ENCODE measurements around the gene ELOVL2.
A peak's percentile ranks its signal among the peaks of the same experiment; 100 is the strongest.

Gene ELOVL2

DNA sequence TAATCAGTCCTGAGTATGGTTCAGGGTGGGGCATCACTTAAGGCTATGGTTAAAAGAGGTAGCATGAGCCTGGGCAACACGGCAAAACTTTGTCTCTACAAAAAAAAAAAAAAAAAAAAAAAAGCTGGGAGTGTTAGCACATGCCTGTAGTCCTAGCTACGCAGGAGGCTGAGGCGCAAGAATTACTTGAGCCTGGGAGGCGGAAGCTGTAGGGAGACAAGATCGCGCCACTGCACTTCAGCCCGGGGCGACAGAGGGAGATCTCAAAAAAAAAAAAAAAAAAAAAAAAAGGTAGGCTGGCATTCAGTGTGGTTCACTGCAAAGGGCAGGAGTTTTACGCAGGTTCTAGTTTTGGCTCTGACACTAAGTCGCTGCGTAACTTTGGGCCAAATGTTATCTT, 15.1 kb downstream of the ELOVL2 start:
- in situ Hi-C loops (cut with HindIII; ENCODE audit: low pct_ligation_motif_present, low pct_unique_long_range_greater_than_20kb, low sequenced_read_pairs): no loop called here
- no peak for DNase-seq

DNA sequence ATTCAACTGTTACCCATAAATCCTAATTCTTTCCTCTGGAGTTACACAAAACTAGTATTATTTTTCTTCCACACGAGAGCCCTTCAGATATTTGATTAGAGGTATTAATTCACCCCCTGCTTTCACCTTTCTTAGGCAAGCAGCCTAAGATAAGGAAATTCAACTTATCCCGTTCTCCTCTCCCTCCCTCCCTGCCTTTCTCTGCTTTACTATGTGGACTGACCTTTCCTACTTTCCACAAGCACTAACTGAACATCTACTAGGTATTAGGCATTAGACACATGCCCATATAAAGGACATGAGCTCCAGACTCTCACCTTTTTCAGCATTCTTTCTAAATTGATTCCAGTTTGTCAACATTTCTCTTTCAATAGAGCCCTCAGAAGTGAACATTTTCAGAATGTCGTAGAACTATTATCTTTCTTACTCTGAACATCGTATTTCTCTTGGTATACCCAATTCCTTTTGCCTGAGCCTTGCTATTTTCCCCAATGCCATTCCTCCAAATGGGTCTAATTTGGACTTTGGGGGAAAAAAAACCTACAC, 16.5 kb downstream of the ELOVL2 start:
- in situ Hi-C loops (cut with HindIII; ENCODE audit: low pct_ligation_motif_present, low pct_unique_long_range_greater_than_20kb, low sequenced_read_pairs): no loop called here

DNA sequence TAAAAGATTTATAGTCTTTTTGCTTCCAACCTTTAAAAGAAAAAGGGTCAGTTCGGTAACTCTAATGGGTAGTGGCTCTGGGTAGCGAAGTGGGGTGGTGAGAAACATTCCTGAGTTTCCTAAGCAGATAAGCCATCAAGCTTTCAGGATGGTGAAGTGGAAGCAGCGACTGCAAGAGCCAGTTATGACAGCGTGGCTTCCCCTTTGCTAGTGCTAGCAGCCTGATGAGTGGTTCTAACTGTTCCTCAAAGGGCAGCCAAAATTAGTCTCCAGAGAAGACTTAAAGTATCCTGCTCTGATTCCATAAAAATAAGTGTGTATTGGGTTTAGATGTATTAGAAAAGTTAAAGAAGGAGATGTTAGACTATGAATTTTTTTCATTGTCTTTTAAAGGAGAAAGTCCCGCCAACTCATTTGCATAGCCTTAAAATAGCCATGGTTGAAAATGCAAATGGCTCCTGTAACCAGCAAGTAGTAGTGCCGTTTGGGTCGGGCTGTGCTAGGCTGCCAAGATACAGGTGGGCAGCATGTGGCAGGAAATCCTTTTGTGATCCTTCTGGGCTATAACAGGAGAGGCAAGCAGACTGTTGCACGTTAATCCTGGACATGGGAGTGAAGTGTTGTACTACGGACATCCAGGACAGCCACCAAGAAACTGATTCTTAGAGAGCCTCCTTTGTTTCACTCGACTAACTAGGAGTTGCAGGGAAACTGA, 18.0 kb downstream of the ELOVL2 start:
- no peak for DNase-seq
- in situ Hi-C loops (cut with HindIII; ENCODE audit: low pct_ligation_motif_present, low pct_unique_long_range_greater_than_20kb, low sequenced_read_pairs): no loop called here

More for the DNA sequence above, 16.5 kb downstream of the ELOVL2 start:
- no peak for DNase-seq

GRCh38 chr6:11025130-11025529, 19.0 kb downstream of the ELOVL2 start:
- in situ Hi-C loops (cut with HindIII; ENCODE audit: low pct_ligation_motif_present, low pct_unique_long_range_greater_than_20kb, low sequenced_read_pairs): no loop called here
- DNase-seq: no peak

GRCh38 chr6:11023032-11023431, 21.1 kb downstream of the ELOVL2 start:
- no peak for DNase-seq
- in situ Hi-C loops (cut with HindIII; ENCODE audit: low pct_ligation_motif_present, low pct_unique_long_range_greater_than_20kb, low sequenced_read_pairs): no loop called here

DNA sequence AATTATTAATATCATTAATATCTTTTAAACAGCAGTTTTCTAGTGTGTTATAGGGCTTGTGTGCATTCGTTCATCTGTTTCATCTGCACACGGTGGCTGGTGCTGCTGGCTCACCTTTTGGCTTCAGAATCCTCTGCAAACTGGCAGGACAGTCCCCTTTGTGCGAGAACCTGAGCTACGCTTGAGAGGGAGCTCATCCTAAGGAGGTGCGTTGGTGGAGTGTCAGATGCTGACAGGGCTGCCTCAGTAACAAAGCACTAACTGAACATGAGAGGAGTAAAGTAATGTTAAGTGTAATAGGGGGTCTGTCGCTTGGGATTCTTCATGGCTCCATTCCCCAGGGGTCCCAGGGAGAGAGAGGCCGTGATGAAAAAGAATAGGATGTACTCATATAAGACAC, 22.4 kb downstream of the ELOVL2 start:
- in situ Hi-C loops (cut with HindIII; ENCODE audit: low pct_ligation_motif_present, low pct_unique_long_range_greater_than_20kb, low sequenced_read_pairs): no loop called here
- DNase-seq: no peak

DNA sequence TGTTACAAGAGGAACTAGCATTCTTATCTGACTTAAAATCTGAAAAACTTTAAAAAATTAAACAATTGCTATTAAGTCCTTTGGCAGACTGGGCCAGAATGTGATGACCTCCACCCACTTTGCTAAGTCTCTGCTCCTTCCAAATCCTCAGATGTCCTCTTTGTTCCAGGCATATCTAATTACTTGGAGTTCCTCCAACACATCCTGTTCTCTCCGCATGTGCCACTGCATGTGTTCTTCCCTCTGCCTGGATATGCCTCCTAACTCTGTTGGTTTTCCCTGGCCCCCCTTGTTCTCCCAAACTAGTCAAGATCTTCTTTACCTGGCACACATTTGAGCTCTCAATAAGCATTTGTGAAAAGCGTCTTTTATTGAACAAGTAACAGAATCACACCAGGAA, 23.1 kb downstream of the ELOVL2 start:
- DNase-seq: no peak
- in situ Hi-C loops (cut with HindIII; ENCODE audit: low pct_ligation_motif_present, low pct_unique_long_range_greater_than_20kb, low sequenced_read_pairs): no loop called here

- DNase-seq: no peak
- in situ Hi-C loops (cut with HindIII; ENCODE audit: low pct_ligation_motif_present, low pct_unique_long_range_greater_than_20kb, low sequenced_read_pairs): no loop called here
Observed at GRCh38 chr6:11018225-11018624, 25.9 kb downstream of the ELOVL2 start.

DNA sequence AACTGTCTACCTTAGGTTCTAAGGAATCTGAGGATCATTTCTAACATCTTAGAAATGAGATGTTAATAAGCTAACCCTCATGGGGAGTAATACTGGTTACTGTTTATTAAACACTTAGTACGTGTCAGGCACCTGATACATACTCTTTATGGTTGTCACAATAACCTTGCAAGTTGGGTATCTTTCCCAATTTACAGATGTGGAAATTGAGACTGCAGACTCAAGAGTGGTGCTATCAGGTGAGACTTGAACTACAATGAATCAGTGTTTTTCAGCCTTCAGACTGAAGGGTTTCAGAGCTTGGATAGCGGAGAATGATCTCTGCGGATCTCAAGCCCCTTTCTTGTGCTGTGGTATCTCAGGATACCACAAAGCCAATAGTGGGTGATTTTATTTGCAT, 27.0 kb downstream of the ELOVL2 start:
- DNase-seq: no peak
- in situ Hi-C loops (cut with HindIII; ENCODE audit: low pct_ligation_motif_present, low pct_unique_long_range_greater_than_20kb, low sequenced_read_pairs): no loop called here

DNA sequence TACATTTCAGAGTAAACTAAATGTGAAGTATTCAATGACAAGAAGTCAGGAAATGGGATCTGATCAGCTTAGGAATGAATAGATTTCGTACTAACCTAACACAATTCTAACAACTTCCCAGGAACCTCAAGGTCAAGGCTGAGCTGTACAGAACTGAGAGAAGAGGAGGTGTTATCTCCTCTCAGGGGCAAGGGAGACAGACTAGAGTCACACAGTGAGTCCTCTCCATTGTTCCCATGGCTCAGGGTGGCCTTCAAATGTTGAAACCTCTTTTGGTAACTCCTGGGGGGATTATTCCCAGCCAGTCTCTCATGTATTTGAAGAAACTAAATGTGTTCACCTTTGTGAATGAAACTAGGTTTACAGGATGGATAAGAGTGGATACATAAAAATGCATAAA, 27.7 kb downstream of the ELOVL2 start:
- no peak for DNase-seq
- in situ Hi-C loops (cut with HindIII; ENCODE audit: low pct_ligation_motif_present, low pct_unique_long_range_greater_than_20kb, low sequenced_read_pairs): no loop called here

DNA sequence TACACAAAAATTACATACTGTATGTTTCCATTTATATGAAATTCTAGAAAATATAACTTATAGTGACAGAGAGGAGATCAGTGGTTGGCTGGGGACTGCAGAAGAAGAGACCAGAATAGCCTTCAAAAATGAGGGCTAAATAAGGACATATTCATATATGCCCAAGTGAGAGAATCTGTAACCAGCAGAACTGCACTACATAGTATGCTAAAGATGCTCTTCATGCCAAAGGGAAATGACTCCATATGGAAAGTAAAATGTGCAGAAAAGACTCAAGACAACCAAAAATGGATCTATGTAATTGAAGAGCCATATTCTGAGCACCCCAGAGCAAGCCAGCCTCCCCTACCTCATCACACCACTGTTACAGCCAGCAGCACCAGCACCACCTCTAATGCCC, 29.0 kb downstream of the ELOVL2 start:
- in situ Hi-C loops (cut with HindIII; ENCODE audit: low pct_ligation_motif_present, low pct_unique_long_range_greater_than_20kb, low sequenced_read_pairs): no loop called here
- no peak for DNase-seq

DNA sequence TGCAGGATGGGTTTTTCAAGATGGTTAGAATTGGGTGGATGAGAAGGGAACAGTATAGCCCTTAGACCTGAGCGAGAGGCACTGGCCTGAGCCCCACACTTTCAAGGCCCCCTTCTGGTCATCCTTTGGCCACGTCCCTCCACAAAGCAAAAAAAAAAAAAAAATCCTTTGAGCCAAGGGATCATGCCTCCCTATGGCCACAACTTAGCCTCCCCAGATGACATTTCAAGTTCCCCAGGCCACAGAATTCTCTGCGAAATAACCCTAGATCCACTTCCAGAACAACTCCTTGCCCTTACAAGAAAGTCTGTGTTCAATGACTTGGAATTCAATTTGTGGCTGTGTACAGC, 30.4 kb downstream of the ELOVL2 start:
- in situ Hi-C loops (cut with HindIII; ENCODE audit: low pct_ligation_motif_present, low pct_unique_long_range_greater_than_20kb, low sequenced_read_pairs): no loop called here

GRCh38 chr6:11012976-11013720, 31.0 kb downstream of the ELOVL2 start:
- no peak for DNase-seq
- in situ Hi-C loops (cut with HindIII; ENCODE audit: low pct_ligation_motif_present, low pct_unique_long_range_greater_than_20kb, low sequenced_read_pairs): no loop called here

More for the DNA sequence above, 30.4 kb downstream of the ELOVL2 start:
- DNase-seq: no peak

GRCh38 chr6:11012295-11012754, 31.8 kb downstream of the ELOVL2 start:
- in situ Hi-C loops (cut with HindIII; ENCODE audit: low pct_ligation_motif_present, low pct_unique_long_range_greater_than_20kb, low sequenced_read_pairs): no loop called here
- no peak for DNase-seq

GRCh38 chr6:11011787-11012234, 32.3 kb downstream of the ELOVL2 start:
- peak; percentile 64 for DNase-seq
- in situ Hi-C loops (cut with HindIII; ENCODE audit: low pct_ligation_motif_present, low pct_unique_long_range_greater_than_20kb, low sequenced_read_pairs): no loop called here

- DNase-seq: peak; percentile 81
- in situ Hi-C loops (cut with HindIII; ENCODE audit: low pct_ligation_motif_present, low pct_unique_long_range_greater_than_20kb, low sequenced_read_pairs): no loop called here
Observed at GRCh38 chr6:11009353-11009752, 34.8 kb downstream of the ELOVL2 start.

DNA sequence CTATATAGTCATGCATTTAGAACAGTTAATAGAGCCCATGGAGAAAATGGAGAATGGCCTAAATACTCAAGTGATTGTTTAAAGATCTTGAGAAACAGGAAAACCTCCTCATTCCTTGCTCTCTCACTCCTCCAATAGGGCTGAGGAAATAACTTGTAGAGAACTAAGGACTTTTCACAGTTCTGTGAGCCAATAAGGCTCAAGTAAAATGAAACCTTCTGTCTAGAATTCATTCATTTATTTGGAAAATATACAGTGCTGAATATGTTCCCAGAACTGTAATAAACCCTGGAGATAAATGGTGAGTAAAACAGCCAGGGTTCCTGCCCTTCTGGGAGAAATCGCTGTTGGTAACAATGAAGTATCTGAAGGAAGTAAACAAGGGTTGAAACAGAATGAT, 35.3 kb downstream of the ELOVL2 start:
- DNase-seq: no peak

DNA sequence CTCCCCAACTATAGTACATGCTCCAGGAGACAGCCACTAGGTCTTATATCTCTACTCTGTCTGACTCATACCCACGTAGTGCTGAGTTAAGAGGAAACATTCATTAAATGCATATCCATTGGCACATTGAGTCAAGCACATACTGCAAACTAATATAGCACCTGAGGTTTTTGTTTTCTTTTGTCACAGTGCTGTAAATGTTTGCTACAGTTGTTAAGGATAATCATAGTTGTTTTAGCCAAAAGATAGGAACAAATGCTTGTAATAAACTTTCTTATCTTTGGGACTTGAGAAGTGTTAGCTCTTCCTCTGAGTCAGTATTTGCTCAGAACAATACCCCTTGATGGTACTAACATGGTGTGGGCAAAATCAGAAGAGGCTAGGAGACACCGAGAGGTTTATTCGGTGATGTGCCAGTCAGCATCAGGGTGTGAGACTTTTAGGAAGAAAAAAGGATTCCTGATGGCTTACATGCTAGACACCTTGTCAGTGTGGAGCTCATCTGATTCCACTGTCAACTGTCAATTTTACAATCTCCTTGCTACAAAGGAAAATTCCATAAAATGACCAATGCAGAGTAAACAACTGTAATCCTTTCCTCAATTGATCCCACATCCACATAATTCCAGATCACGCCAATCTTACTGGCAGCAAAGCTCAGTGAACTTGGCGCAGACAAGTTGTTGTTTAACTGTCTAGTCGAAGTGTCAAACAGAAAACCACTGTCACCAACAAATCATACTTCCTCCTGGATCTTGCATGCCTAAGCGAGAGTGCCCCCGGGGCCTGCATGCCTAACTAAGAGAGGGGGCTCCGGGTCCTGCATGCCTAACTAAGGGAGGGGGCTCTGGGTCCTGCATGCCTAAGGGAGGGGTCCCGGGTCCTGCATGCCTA, 36.1 kb downstream of the ELOVL2 start:
- in situ Hi-C loops (cut with HindIII; ENCODE audit: low pct_ligation_motif_present, low pct_unique_long_range_greater_than_20kb, low sequenced_read_pairs): no loop called here
- DNase-seq: peak; percentile 39

More for the DNA sequence above, 35.3 kb downstream of the ELOVL2 start:
- in situ Hi-C loops (cut with HindIII; ENCODE audit: low pct_ligation_motif_present, low pct_unique_long_range_greater_than_20kb, low sequenced_read_pairs): no loop called here

DNA sequence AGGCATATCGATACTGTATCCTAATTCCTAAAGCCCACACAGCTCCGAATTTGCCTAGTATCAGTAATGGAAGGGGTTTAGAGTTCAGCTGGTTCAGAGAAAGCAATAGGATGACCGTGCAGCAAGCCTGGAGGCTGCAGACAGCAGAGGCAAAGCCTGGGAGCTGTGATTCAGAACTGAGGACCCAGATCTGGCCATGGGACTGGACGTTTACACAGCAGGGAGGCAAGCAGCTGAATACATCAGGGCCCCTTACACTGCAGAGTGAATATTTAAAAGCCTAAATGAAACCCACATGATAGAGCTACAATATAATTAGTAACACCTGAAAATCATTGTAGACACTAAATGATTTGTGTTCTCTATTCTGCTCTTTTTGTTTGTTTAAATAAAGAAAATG, 38.0 kb downstream of the ELOVL2 start:
- no peak for DNase-seq

More for the DNA sequence above, 38.0 kb downstream of the ELOVL2 start:
- in situ Hi-C loops (cut with HindIII; ENCODE audit: low pct_ligation_motif_present, low pct_unique_long_range_greater_than_20kb, low sequenced_read_pairs): no loop called here

Data from ACHN (cell line).